B cell (primary cell): ENCODE measurements around the gene UCHL3. TPM values are rescaled to one million over a fixed set of nuclear protein-coding genes. Genes with fewer than 3 reads are reported as not detected.

Source experiments
- ATAC-seq: fragments of 200-7000 bp; cut with Tn5 transposase; one replicate; pipeline ENCODE4 v1.10.0; 2021; ENCODE audit warnings: low read depth, mild to moderate bottlenecking, moderate number of reproducible peaks, moderate library complexity
- CTCF ChIA-PET: fragments of 350-600 bp; sonication (Branson Sonifier 250); formaldehyde crosslinking; loops from one replicate; lab custom pipeline; 2021; ENCODE audit warnings: antibody characterized with exemption, inconsistent platforms; lab: Charles Lee
- POLR2A ChIA-PET: fragments of 350-600 bp; sonication (Branson Sonifier 250); formaldehyde crosslinking; loops from one replicate; lab custom pipeline; 2021; ENCODE audit warnings: antibody characterized with exemption; lab: Charles Lee
- DNase-seq: peaks from one replicate; pipeline ENCODE4 v3.0.0; 2013
- H2AFZ ChIP-seq: 2 replicates; pipeline ENCODE4 v1.6.1; 2012; ENCODE audit warnings: mild to moderate bottlenecking, low read depth, low read length; ENCODE audit not compliant: insufficient read depth, poor library complexity, severe bottlenecking
- H3K27ac ChIP-seq, 2 donors: 1 replicate in 1 of 2; 2 replicates in 1 of 2; pipeline ENCODE4 v1.5.1; 2012 to 2013; ENCODE audit warnings: low read length in 2 of 2, mild to moderate bottlenecking in 2 of 2, moderate library complexity in 1 of 2
- H3K27me3 ChIP-seq, 4 experiments: fragments of 200-600 bp in 1 of 4; sonication (generic) in 1 of 4; replicated peaks in 1 of 4; 1 replicate in 2 of 4; 2 replicates in 2 of 4; pipeline versions ENCODE4 v1.6.1 to v1.7.0; 2013 to 2016; ENCODE audit warnings: low read length in 3 of 4, mild to moderate bottlenecking in 2 of 4, mixed read lengths in 1 of 4, moderate library complexity in 1 of 4; ENCODE audit not compliant: insufficient read depth in 4 of 4, control insufficient read depth in 3 of 4; ENCODE audit errors: control extremely low read depth in 1 of 4
- H3K36me3 ChIP-seq, 2 experiments: replicated peaks in 1 of 2; 1 replicate in 1 of 2; 2 replicates in 1 of 2; pipeline versions ENCODE4 v1.6.1 to v1.7.1; 2013; ENCODE audit warnings: low read length in 1 of 2; ENCODE audit not compliant: insufficient read depth in 2 of 2, control insufficient read depth in 1 of 2; ENCODE audit errors: control extremely low read depth in 1 of 2, extremely low read depth in 1 of 2
- H3K4me1 ChIP-seq, 2 donors: fragments of 200-600 bp in 1 of 2; sonication (generic) in 1 of 2; 1 replicate in 1 of 2; 2 replicates in 1 of 2; pipeline versions ENCODE4 v1.5.1 to v1.6.1; 2013 to 2017; ENCODE audit warnings: low read length in 2 of 2; ENCODE audit not compliant: control insufficient read depth in 2 of 2, insufficient read depth in 2 of 2
- H3K4me2 ChIP-seq: replicated peaks from 2 replicates; pipeline ENCODE3; 2012; ENCODE audit warnings: mild to moderate bottlenecking, low read depth, low read length; ENCODE audit not compliant: poor library complexity, severe bottlenecking
- H3K4me3 ChIP-seq, 5 experiments: fragments of 200-600 bp in 1 of 5; sonication (generic) in 1 of 5; 1 replicate in 3 of 5; 2 replicates in 2 of 5; pipeline versions ENCODE4 v1.5.1 to v1.7.0; 2011 to 2016; ENCODE audit warnings: low read length in 4 of 5, mild to moderate bottlenecking in 4 of 5, low read depth in 2 of 5, control low read depth in 1 of 5, moderate library complexity in 1 of 5; ENCODE audit not compliant: insufficient read depth in 1 of 5; ENCODE audit errors: control extremely low read depth in 1 of 5, extremely low read depth in 1 of 5
- H3K79me2 ChIP-seq: fragments of 200-600 bp; sonication (generic); one replicate; pipeline ENCODE4 v1.6.0; 2016; ENCODE audit warnings: low read length; ENCODE audit not compliant: control insufficient read depth, insufficient read depth
- H3K9ac ChIP-seq: fragments of 200-600 bp; sonication (generic); 2 replicates; pipeline ENCODE4 v1.6.1; 2017; ENCODE audit warnings: mild to moderate bottlenecking, low read length, moderate library complexity
- H3K9me3 ChIP-seq, 3 donors: one replicate each; pipeline versions ENCODE4 v1.6.1 to v1.7.1; 2013; ENCODE audit warnings: low read length in 2 of 3; ENCODE audit not compliant: control insufficient read depth in 2 of 3, insufficient read depth in 1 of 3; ENCODE audit errors: control extremely low read depth in 1 of 3
- H4K20me1 ChIP-seq: 2 replicates; pipeline ENCODE4 v1.6.0; 2012; ENCODE audit warnings: mild to moderate bottlenecking, low read length; ENCODE audit not compliant: insufficient read depth, control insufficient read depth, poor library complexity, severe bottlenecking
- H3K27ac Mint-ChIP-seq: one replicate; pipeline ENCODE4 v1.8.0; 2021; ENCODE audit warnings: mixed read lengths
- H3K27me3 Mint-ChIP-seq: one replicate; pipeline ENCODE4 v1.8.0; 2021; ENCODE audit warnings: mixed read lengths
- H3K4me1 Mint-ChIP-seq: one replicate; pipeline ENCODE4 v1.8.0; 2021; ENCODE audit warnings: mixed read lengths
- H3K4me3 Mint-ChIP-seq: one replicate; pipeline ENCODE4 v1.8.0; 2021; ENCODE audit warnings: mixed read lengths
- H3K9me3 Mint-ChIP-seq: one replicate; pipeline ENCODE4 v1.8.0; 2022; ENCODE audit warnings: mixed read lengths; ENCODE audit not compliant: insufficient read depth
- EZH2 ChIP-seq: IDR thresholded peaks from 2 replicates; pipeline ENCODE4 v1.6.1; 2012; ENCODE audit warnings: borderline replicate concordance, low read depth, mild to moderate bottlenecking, moderate library complexity, low read length; ENCODE audit not compliant: insufficient read depth, poor library complexity, severe bottlenecking
- WGBS: methylation state at CpG from one replicate; pipeline ENCODE4 v1.1.5; 2013; ENCODE audit warnings: missing lambda C conversion rate; ENCODE audit not compliant: insufficient coverage; 5-methylcytosine and 5-hydroxymethylcytosine counted together
- intact Hi-C: fragments of 100-400 bp; cut with micrococcal nuclease; formaldehyde crosslinking; loops from one replicate; pipeline ENCODE4 v1.10.0; 2022
- polyA plus RNA-seq: library from polyadenylated mRNA; depleted of rRNA; stranded (reverse); fragments of >200 nt; gene quantifications from 2 replicates; pipeline ENCODE4 v1.2.3, GENCODE V29; 2012
- total RNA-seq, 2 donors: library from RNA; stranded (reverse); fragments of 120-200 nt in 1 of 2; gene quantifications; 1 replicate in 1 of 2; 2 replicates in 1 of 2; pipeline versions ENCODE4 v1.2.3 to v1.2.4, GENCODE V29; 2013 to 2022
- TF ChIP-seq, protein P1 (sequence below): fragments of 200-600 bp; IDR thresholded peaks from one replicate; pipeline ENCODE4 v1.8.0; 2022; ENCODE audit warnings: antibody characterized with exemption, mild to moderate bottlenecking

Gene UCHL3
- total and polyA plus RNA-seq, 2 donors (not counting 1 experiment from before 2014, with no cell fraction given): 13.3 to 13.5 TPM

GRCh38 chr13:75506018-75506417, 43.6 kb upstream of the UCHL3 start:
- Histone ChIP-seq H3K79me2 (no peaks in the 10 kb centered on the region), H2AFZ (no peak overlapping the region), H3K9me3 (peaks cover 0 to 5% (median 0%) of the 10 kb centered on the region in 3 donors), H4K20me1 (no peaks in the 10 kb centered on the region), H3K36me3 (no peaks in the 10 kb centered on the region), H3K4me3 (no peak overlapping the region), H3K27ac (no peak overlapping the region), H3K4me1 (peaks cover 0 to 6% of the 10 kb centered on the region in 2 donors), H3K27me3 (no peaks in the 10 kb centered on the region), H3K9ac (no peak overlapping the region), H3K4me2 (no peak overlapping the region)
- no peak for DNase-seq
- Mint-ChIP-seq H3K4me3 (no peak overlapping the region), H3K4me1 (peaks cover 3% of the 10 kb centered on the region), H3K9me3 (no peaks in the 10 kb centered on the region), H3K27me3 (no peaks in the 10 kb centered on the region), H3K27ac (no peak overlapping the region)
- ChIA-PET POLR2A (no interaction called here), CTCF (no interaction called here)
- TF ChIP-seq, protein P1, sequence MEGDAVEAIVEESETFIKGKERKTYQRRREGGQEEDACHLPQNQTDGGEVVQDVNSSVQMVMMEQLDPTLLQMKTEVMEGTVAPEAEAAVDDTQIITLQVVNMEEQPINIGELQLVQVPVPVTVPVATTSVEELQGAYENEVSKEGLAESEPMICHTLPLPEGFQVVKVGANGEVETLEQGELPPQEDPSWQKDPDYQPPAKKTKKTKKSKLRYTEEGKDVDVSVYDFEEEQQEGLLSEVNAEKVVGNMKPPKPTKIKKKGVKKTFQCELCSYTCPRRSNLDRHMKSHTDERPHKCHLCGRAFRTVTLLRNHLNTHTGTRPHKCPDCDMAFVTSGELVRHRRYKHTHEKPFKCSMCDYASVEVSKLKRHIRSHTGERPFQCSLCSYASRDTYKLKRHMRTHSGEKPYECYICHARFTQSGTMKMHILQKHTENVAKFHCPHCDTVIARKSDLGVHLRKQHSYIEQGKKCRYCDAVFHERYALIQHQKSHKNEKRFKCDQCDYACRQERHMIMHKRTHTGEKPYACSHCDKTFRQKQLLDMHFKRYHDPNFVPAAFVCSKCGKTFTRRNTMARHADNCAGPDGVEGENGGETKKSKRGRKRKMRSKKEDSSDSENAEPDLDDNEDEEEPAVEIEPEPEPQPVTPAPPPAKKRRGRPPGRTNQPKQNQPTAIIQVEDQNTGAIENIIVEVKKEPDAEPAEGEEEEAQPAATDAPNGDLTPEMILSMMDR: no peak
- TF ChIP-seq EZH2: no peak
- intact Hi-C loops: no loop called here
- 40% methylated on average over 1 of the region's 1 CpG for WGBS
- no peak for ATAC-seq

- H3K4me1 Mint-ChIP-seq: peaks cover 9% of the 10 kb centered on the region
- ATAC-seq (no peak), DNase-seq (no peak)
- no peak overlapping the region for H3K9ac ChIP-seq
- H3K4me2 ChIP-seq: no peak overlapping the region
- no peak overlapping the region for H3K4me3 Mint-ChIP-seq
- no peaks in the 10 kb centered on the region for H3K9me3 Mint-ChIP-seq
- WGBS: 76% methylated on average over 8 of the region's 10 CpGs
- no peak overlapping the region for H3K27ac Mint-ChIP-seq
- no peaks in the 10 kb centered on the region for H3K27me3 ChIP-seq
- H3K27ac ChIP-seq: no peak overlapping the region
- ChIA-PET CTCF (no interaction called here), POLR2A (no interaction called here)
- no peaks in the 10 kb centered on the region for H3K79me2 ChIP-seq
- no peak overlapping the region for H3K4me3 ChIP-seq
- no peaks in the 10 kb centered on the region for H4K20me1 ChIP-seq
- no peaks in the 10 kb centered on the region for H3K36me3 ChIP-seq
- H2AFZ ChIP-seq: no peak overlapping the region
- H3K9me3 ChIP-seq: peaks cover 0 to 5% (median 0%) of the 10 kb centered on the region in 3 donors
- no peaks in the 10 kb centered on the region for H3K27me3 Mint-ChIP-seq
- peaks cover 10 to 11% of the 10 kb centered on the region in 2 donors for H3K4me1 ChIP-seq
- no peak for TF ChIP-seq EZH2
- TF ChIP-seq, protein P1: no peak
- intact Hi-C loops: no loop called here
These were observed 42.3 kb upstream of the UCHL3 start for GRCh38 chr13:75507027-75508001.
